Endothelial cell (in vitro differentiated cells): ENCODE data around the gene TBC1D14. TPM values are rescaled to one million over a fixed set of nuclear protein-coding genes. Genes with fewer than 3 reads are reported as not detected.

Experiments
- DNase-seq: peaks from one replicate; pipeline ENCODE4 v3.0.0; 2021; ENCODE audit warnings: low spot score
- H3K27ac Mint-ChIP-seq: one replicate; pipeline ENCODE4 v1.8.0; 2021; ENCODE audit warnings: mixed read lengths, inconsistent platforms; ENCODE audit not compliant: unreplicated experiment
- H3K27me3 Mint-ChIP-seq: one replicate; pipeline ENCODE4 v1.8.0; 2021; ENCODE audit warnings: mild to moderate bottlenecking, moderate library complexity, mixed read lengths, inconsistent platforms; ENCODE audit not compliant: unreplicated experiment
- H3K36me3 Mint-ChIP-seq: one replicate; pipeline ENCODE4 v1.8.0; 2021; ENCODE audit warnings: mild to moderate bottlenecking, low read depth, mixed read lengths, inconsistent platforms; ENCODE audit not compliant: unreplicated experiment
- H3K4me1 Mint-ChIP-seq: one replicate; pipeline ENCODE4 v1.8.0; 2021; ENCODE audit warnings: mild to moderate bottlenecking, mixed read lengths, inconsistent platforms; ENCODE audit not compliant: unreplicated experiment
- H3K4me3 Mint-ChIP-seq: one replicate; pipeline ENCODE4 v1.8.0; 2021; ENCODE audit warnings: mild to moderate bottlenecking, mixed read lengths, inconsistent platforms; ENCODE audit not compliant: unreplicated experiment
- H3K9me3 Mint-ChIP-seq: one replicate; pipeline ENCODE4 v1.8.0; 2021; ENCODE audit warnings: mixed read lengths, inconsistent platforms; ENCODE audit not compliant: unreplicated experiment
- CTCF ChIP-seq: fragments of 200-600 bp; sonication (generic); IDR thresholded peaks from one replicate; pipeline ENCODE4 v1.5.0; 2021; ENCODE audit warnings: antibody characterized with exemption; ENCODE audit not compliant: unreplicated experiment
- total RNA-seq: library from RNA; stranded (reverse); fragmentation: NEBNext Ultra II Directional; extraction: Animal tissue kit (Norgen Biotek cat#: 25700); gene quantifications from one replicate; pipeline ENCODE4 v1.2.1, GENCODE V29; 2021; ENCODE audit not compliant: unreplicated experiment

Gene TBC1D14
- total RNA-seq, 1 donor from 2014 or later: 33.0 TPM

DNA sequence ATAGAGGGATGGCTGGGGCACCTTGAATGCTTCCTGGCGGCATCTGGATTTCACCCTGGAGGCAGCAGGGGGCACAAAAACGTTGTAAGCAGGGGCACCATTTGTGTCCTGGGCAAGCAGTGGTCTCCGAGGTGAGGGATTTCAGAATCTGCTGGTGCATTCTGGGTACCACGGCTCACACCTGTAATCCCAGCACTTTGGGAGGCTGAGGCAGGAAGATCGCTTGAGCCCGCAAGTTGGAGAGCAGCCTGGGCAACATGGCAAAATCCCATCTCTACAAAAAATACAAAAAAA, 16.8 kb upstream of the TBC1D14 start:
- no peak overlapping the region for H3K4me3 Mint-ChIP-seq
- no peak for TF ChIP-seq CTCF
- no peak overlapping the region for H3K27ac Mint-ChIP-seq

DNA sequence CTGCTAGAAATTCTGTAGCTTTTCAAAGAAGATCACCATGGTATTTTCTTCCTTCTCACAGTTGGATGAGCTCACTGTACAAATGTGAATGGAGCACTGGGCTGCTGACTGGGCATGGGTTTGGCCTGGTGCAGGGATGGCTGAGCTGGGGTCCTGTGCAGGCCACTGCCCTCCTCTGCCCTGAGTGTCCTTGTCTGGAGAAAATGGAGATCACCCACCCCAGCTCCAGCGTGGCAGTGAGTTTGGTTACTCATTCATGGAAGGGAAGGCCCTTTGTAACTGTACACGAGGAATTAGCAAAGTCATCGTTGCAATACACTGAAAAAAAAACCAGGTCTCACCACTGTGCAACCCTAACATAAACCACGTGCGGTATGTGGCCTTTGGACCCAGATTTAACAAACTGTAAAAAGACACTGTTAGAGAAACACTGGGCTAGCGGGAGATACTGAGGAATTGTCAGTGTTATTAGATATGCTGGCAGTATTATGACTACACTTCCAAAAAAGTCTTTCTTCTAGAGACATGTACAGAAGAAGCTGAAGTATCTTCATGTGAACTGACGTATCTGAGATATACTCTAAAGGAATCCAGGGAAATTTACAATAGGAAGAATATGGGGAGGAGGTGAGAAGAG, 16.1 kb upstream of the TBC1D14 start:
- Mint-ChIP-seq H3K36me3 (peaks cover 4% of the 10 kb centered on the region), H3K27ac (no peak overlapping the region), H3K4me3 (no peak overlapping the region), H3K4me1 (no peaks in the 10 kb centered on the region), H3K9me3 (no peaks in the 10 kb centered on the region), H3K27me3 (peaks cover 5% of the 10 kb centered on the region)
- no peak for DNase-seq
- no peak for TF ChIP-seq CTCF

More for the DNA sequence above, 16.8 kb upstream of the TBC1D14 start:
- H3K9me3 Mint-ChIP-seq: no peaks in the 10 kb centered on the region
- peaks cover 5% of the 10 kb centered on the region for H3K27me3 Mint-ChIP-seq
- DNase-seq: no peak
- peaks cover 4% of the 10 kb centered on the region for H3K36me3 Mint-ChIP-seq
- H3K4me1 Mint-ChIP-seq: no peaks in the 10 kb centered on the region

DNA sequence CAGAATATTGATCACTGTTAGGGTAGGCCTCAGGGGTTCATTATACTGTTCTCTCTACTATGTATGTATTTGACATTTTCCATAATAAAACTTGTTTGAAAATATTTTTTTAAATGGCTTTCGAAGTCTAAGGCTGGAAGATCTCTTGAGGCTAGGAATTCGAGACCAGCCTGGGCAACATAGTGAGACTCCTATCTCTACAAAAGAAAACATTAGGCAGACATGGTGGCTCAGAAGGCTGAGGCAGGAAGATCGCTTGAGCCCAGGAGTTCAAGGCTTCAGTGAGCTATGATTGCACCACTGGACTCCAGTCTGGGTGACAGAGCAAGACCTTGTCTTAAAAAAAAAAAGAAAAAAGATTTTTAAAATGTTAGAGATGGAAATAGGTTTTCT, 15.5 kb upstream of the TBC1D14 start:
- peaks cover 5% of the 10 kb centered on the region for H3K27me3 Mint-ChIP-seq
- no peak overlapping the region for H3K4me3 Mint-ChIP-seq
- no peaks in the 10 kb centered on the region for H3K9me3 Mint-ChIP-seq
- DNase-seq: no peak
- no peak overlapping the region for H3K27ac Mint-ChIP-seq
- no peaks in the 10 kb centered on the region for H3K4me1 Mint-ChIP-seq
- TF ChIP-seq CTCF: no peak
- H3K36me3 Mint-ChIP-seq: peaks cover 4% of the 10 kb centered on the region

- DNase-seq: no peak
- Mint-ChIP-seq H3K27me3 (peaks cover 5% of the 10 kb centered on the region), H3K27ac (no peak overlapping the region), H3K9me3 (no peaks in the 10 kb centered on the region), H3K4me3 (no peak overlapping the region), H3K36me3 (peaks cover 4% of the 10 kb centered on the region), H3K4me1 (no peaks in the 10 kb centered on the region)
- TF ChIP-seq CTCF: no peak
These were observed 14.8 kb upstream of the TBC1D14 start for GRCh38 chr4:6894528-6895498.

- DNase-seq: no peak
- H3K4me1 Mint-ChIP-seq: no peaks in the 10 kb centered on the region
- no peak overlapping the region for H3K4me3 Mint-ChIP-seq
- no peaks in the 10 kb centered on the region for H3K9me3 Mint-ChIP-seq
- H3K27ac Mint-ChIP-seq: no peak overlapping the region
- no peaks in the 10 kb centered on the region for H3K36me3 Mint-ChIP-seq
- no peak for TF ChIP-seq CTCF
- peaks cover 6% of the 10 kb centered on the region for H3K27me3 Mint-ChIP-seq
These were observed 13.6 kb upstream of the TBC1D14 start for GRCh38 chr4:6896035-6896434.
